Stimulated activated naive CD4-positive, alpha-beta T cell (primary cell): ENCODE data around the gene NQO1.
A peak's percentile ranks its signal among the peaks of the same experiment; 100 is the strongest.
"Not testable (repeated sequence)": the region's sequence is repeated elsewhere in the genome, so short reads cannot be mapped to it uniquely, and the experiment has no call there.

Experiments
- DNase-seq, 6 experiments: peaks; one replicate each; lab custom pipeline; 2025; lab: John Stamatoyannopoulos, UW

NQO1 gene

GRCh38 chr16:69726313-69727060 is at the start of gene NQO1:
NQO1 (minus strand) TSS chr16:69726560; CDS start chr16:69726439, 121 bp downstream.
- peak; percentile 60 to 78 (median 72) for DNase-seq

GRCh38 chr16:69775563-69775962 is 49.2 kb upstream of the NQO1 start:
- DNase-seq = no peak

- DNase-seq = no peak
Observed at GRCh38 chr16:69773260-69773947, 47.0 kb upstream of the NQO1 start.

- DNase-seq = no peak
Observed at GRCh38 chr16:69771651-69771967, 45.2 kb upstream of the NQO1 start.

GRCh38 chr16:69769404-69769803 is 43.0 kb upstream of the NQO1 start:
- no peak for DNase-seq

- no peak for DNase-seq
Observed at GRCh38 chr16:69768666-69769065, 42.3 kb upstream of the NQO1 start.

- DNase-seq = no peak
Observed at GRCh38 chr16:69767459-69768229, 41.3 kb upstream of the NQO1 start.

- no peak for DNase-seq
Observed at GRCh38 chr16:69763599-69763942, 37.2 kb upstream of the NQO1 start.

GRCh38 chr16:69762814-69763598 is 36.6 kb upstream of the NQO1 start:
- peak in 3 of 6 experiments; percentile 26 to 62 (median 54) for DNase-seq

- DNase-seq = peak; percentile 61 to 90 (median 78)
Observed at GRCh38 chr16:69761983-69762813, 35.8 kb upstream of the NQO1 start, which contains the start of gene WWP2. WWP2 (plus strand) TSS chr16:69762332; CDS start chr16:69787011, 24,679 bp downstream.

GRCh38 chr16:69757375-69757774 is 31.0 kb upstream of the NQO1 start:
- DNase-seq = not testable (repeated sequence)

GRCh38 chr16:69756705-69757104 is 30.3 kb upstream of the NQO1 start:
- no peak for DNase-seq

- peak; percentile 90 to 98 (median 96) for DNase-seq
Observed at GRCh38 chr16:69754469-69755310, 28.3 kb upstream of the NQO1 start, which contains the start of gene NOB1. NOB1 (minus strand) TSS chr16:69754926; CDS start chr16:69754910, 16 bp downstream.

- DNase-seq = no peak
Observed at GRCh38 chr16:69754143-69754468, 27.7 kb upstream of the NQO1 start.

GRCh38 chr16:69748694-69749345 is 22.5 kb upstream of the NQO1 start:
- no peak for DNase-seq

GRCh38 chr16:69747115-69747514 is 20.8 kb upstream of the NQO1 start:
- no peak for DNase-seq

- DNase-seq = no peak
Observed at GRCh38 chr16:69745959-69746358, 19.6 kb upstream of the NQO1 start.

GRCh38 chr16:69745232-69745612 is 18.9 kb upstream of the NQO1 start:
- DNase-seq = no peak

GRCh38 chr16:69744363-69745231 is 18.2 kb upstream of the NQO1 start:
- no peak for DNase-seq
